PC-3 (cell line): ENCODE results near the gene CEBPE. TPM values are rescaled to one million over a fixed set of nuclear protein-coding genes. Genes with fewer than 3 reads are reported as not detected.

Experiments used
- ATAC-seq: fragments of 200-7000 bp; cut with Tn5 transposase; 2 replicates; pipeline ENCODE4 v1.9.1; 2020; ENCODE audit warnings: mild to moderate bottlenecking, moderate library complexity
- BruUV-seq: library from RNA; stranded (reverse); fragments of 400-500 nt; replicated peaks from 2 replicates; lab custom pipeline; 2021; lab: Mats Ljungman, UMichigan
- CTCF ChIA-PET: fragments of 300-600 bp; sonication (Branson Sonifier 250); formaldehyde crosslinking; loops from one replicate; lab custom pipeline; 2022; ENCODE audit warnings: antibody characterized with exemption; lab: Charles Lee
- POLR2A ChIA-PET: fragments of 300-600 bp; sonication (Branson Sonifier 250); formaldehyde crosslinking; loops from one replicate; lab custom pipeline; 2022; ENCODE audit warnings: antibody characterized with exemption; ENCODE audit not compliant: unreplicated experiment; lab: Charles Lee
- DNase-seq: peaks from one replicate; pipeline ENCODE4 v3.0.0-alpha.2; 2015
- H2AFZ ChIP-seq: fragments of 300-600 bp; sonication (generic); 2 replicates; pipeline ENCODE4 v1.6.0; 2016; ENCODE audit warnings: antibody characterized with exemption, low read length
- H3F3A ChIP-seq: fragments of 300-600 bp; sonication (generic); one replicate; pipeline ENCODE4 v1.6.0; 2017; ENCODE audit warnings: antibody characterized with exemption, low read length, control low read depth, mild to moderate bottlenecking; ENCODE audit not compliant: unreplicated experiment
- H3K27ac ChIP-seq: fragments of 300-600 bp; sonication (generic); 2 replicates; pipeline ENCODE4 v1.5.1; 2016; ENCODE audit warnings: mild to moderate bottlenecking, low read length
- H3K27me3 ChIP-seq: fragments of 300-600 bp; sonication (generic); 2 replicates; pipeline ENCODE4 v1.6.1; 2016; ENCODE audit warnings: low read length, mixed read lengths
- H3K36me3 ChIP-seq: fragments of 300-600 bp; sonication (generic); 2 replicates; pipeline ENCODE4 v1.6.1; 2016; ENCODE audit warnings: low read depth, mixed run types, low read length, mixed read lengths
- H3K4me1 ChIP-seq: fragments of 300-600 bp; sonication (generic); 2 replicates; pipeline ENCODE4 v1.5.1; 2016; ENCODE audit warnings: low read length; ENCODE audit not compliant: insufficient read depth
- H3K4me2 ChIP-seq: fragments of 300-600 bp; sonication (generic); 2 replicates; pipeline ENCODE4 v1.6.0; 2016; ENCODE audit warnings: low read length
- H3K4me3 ChIP-seq: fragments of 300-600 bp; sonication (generic); 2 replicates; pipeline ENCODE4 v1.5.1; 2016; ENCODE audit warnings: mild to moderate bottlenecking, low read length, mixed read lengths
- H3K79me2 ChIP-seq: fragments of 300-600 bp; sonication (generic); 2 replicates; pipeline ENCODE4 v1.6.1; 2017; ENCODE audit warnings: low read length, mixed read lengths
- H3K9ac ChIP-seq: fragments of 300-600 bp; sonication (generic); 2 replicates; pipeline ENCODE4 v1.6.0; 2016; ENCODE audit warnings: mild to moderate bottlenecking, low read length
- H3K9me2 ChIP-seq: fragments of 300-600 bp; sonication (generic); replicated peaks from 2 replicates; pipeline ENCODE4 v1.6.1; 2016; ENCODE audit warnings: mixed run types, low read length, mixed read lengths
- H3K9me3 ChIP-seq: fragments of 300-600 bp; sonication (generic); 2 replicates; pipeline ENCODE4 v1.6.1; 2016; ENCODE audit warnings: low read length, mixed read lengths
- H4K20me1 ChIP-seq: fragments of 300-600 bp; sonication (generic); 2 replicates; pipeline ENCODE4 v1.6.1; 2016; ENCODE audit warnings: low read length, mixed read lengths
- CTCF ChIP-seq: fragments of 300-600 bp; sonication (generic); conservative IDR thresholded peaks from 2 replicates; pipeline ENCODE4 v1.5.1; 2017; ENCODE audit warnings: antibody characterized with exemption, low read depth, mild to moderate bottlenecking, low read length
- EZH2 ChIP-seq: fragments of 300-600 bp; sonication (generic); IDR thresholded peaks from one replicate; pipeline ENCODE4 v1.6.1; 2017; ENCODE audit warnings: antibody characterized with exemption, mild to moderate bottlenecking, low read length; ENCODE audit not compliant: unreplicated experiment
- EZH2phosphoT487 ChIP-seq: fragments of 300-600 bp; sonication (generic); IDR thresholded peaks from 2 replicates; pipeline ENCODE4 v1.6.1; 2018; ENCODE audit warnings: mild to moderate bottlenecking, antibody characterized with exemption, low read length, borderline replicate concordance
- intact Hi-C: fragments of 100-400 bp; cut with micrococcal nuclease; formaldehyde crosslinking; loops from 2 replicates; pipeline ENCODE4 v1.9.0; 2023
- total RNA-seq: library from RNA; depleted of rRNA; stranded (reverse); fragments of >200 nt; gene quantifications from 2 replicates; pipeline ENCODE4 v1.2.3, GENCODE V29; 2014

Gene CEBPE
- total RNA-seq, 1 experiment from 2014 or later = not detected

GRCh38 chr14:23091294-23092225 lies 27.5 kb downstream of the CEBPE start:
- H3K4me1 ChIP-seq = peaks cover 14% of the 10 kb centered on the region
- ChIA-PET CTCF (interaction anchor here (0.5 kb wide), 1 partner anchor 22 kb away, joined by 4 read pairs; no protein-coding TSS in a partner anchor), POLR2A (no interaction called here)
- peaks cover 54% of the 10 kb centered on the region for H3K79me2 ChIP-seq
- H3K27ac ChIP-seq = no peak overlapping the region
- peaks cover 18% of the 10 kb centered on the region for H4K20me1 ChIP-seq
- H3K4me3 ChIP-seq = no peak overlapping the region
- DNase-seq = no peak
- BruUV-seq = no TSS peak
- no peaks in the 10 kb centered on the region for H3K27me3 ChIP-seq
- H3K36me3 ChIP-seq = peaks cover 55% of the 10 kb centered on the region
- H2AFZ ChIP-seq = no peak overlapping the region
- TF ChIP-seq EZH2 (no peak), CTCF (no peak), EZH2phosphoT487 (no peak)
- H3K4me2 ChIP-seq = no peak overlapping the region
- H3K9me3 ChIP-seq = no peaks in the 10 kb centered on the region
- no peak for ATAC-seq
- H3K9me2 ChIP-seq = no peaks in the 10 kb centered on the region
- H3F3A ChIP-seq = no peaks in the 10 kb centered on the region
- H3K9ac ChIP-seq = no peak overlapping the region
- intact Hi-C loops = no loop called here

- Histone ChIP-seq H4K20me1 (peaks cover 18% of the 10 kb centered on the region), H3K36me3 (peaks cover 65% of the 10 kb centered on the region), H3K9me3 (no peaks in the 10 kb centered on the region), H3K27me3 (no peaks in the 10 kb centered on the region), H3F3A (no peaks in the 10 kb centered on the region), H3K79me2 (peaks cover 47% of the 10 kb centered on the region), H3K4me1 (peaks cover 12% of the 10 kb centered on the region), H3K9ac (no peak overlapping the region), H2AFZ (no peak overlapping the region), H3K4me3 (no peak overlapping the region), H3K27ac (no peak overlapping the region), H3K4me2 (no peak overlapping the region), H3K9me2 (no peaks in the 10 kb centered on the region)
- no peak for DNase-seq
- POLR2A ChIA-PET = interaction anchor here (0.6 kb wide), 1 partner anchor 25 kb away, joined by 5 read pairs; no protein-coding TSS in a partner anchor
- no TSS peak for BruUV-seq
- no peak for ATAC-seq
- CTCF ChIA-PET = no interaction called here
- TF ChIP-seq EZH2phosphoT487 = no peak
- TF ChIP-seq CTCF = no peak
- no peak for TF ChIP-seq EZH2
- intact Hi-C loops = no loop called here
Observed at GRCh38 chr14:23090254-23090636, 28.8 kb downstream of the CEBPE start.
